ENCODE results near the gene IFI16.

GRCh38 chr1:159025043-159025442 lies 15.3 kb downstream of the IFI16 start:
- TF ChIP-seq CTCF (IDR thresholded peaks at IDR 0.05) (no peak), POLR2A (IDR thresholded peaks at IDR 0.05) (no peak)
